Measurements from ENCODE around the gene HDHD2. TPM values are rescaled to one million over a fixed set of nuclear protein-coding genes. Genes with fewer than 3 reads are reported as not detected.

HDHD2 gene
- total RNA-seq, 4 donors from 2014 or later: 5.4 to 21.8 (median 11.9) TPM

DNA sequence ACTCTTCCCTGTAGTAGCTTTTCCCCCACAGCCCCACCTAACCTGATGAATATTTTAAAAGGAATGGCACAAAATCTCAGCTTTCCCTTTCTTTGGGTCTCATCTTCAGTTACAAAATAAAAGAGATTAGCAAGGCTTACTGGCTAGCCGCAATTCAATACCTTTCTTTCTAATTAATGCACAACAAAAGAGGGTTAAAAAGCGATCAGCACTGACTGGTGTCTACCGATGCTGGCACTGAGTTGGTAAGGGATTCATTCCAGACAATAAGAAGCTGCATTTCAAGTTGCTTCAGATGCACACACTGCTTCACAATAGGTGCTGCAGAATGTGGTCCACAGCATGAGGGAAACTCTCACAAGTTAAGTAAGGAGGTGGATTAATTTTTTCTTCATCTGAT is 41.9 kb downstream of the HDHD2 start:
- Histone ChIP-seq H3K27ac (no peak overlapping the region), H3K27me3 (no peaks in the 10 kb centered on the region), H3K36me3 (peaks cover 0 to 55% of the 10 kb centered on the region in 2 donors), H3K9me3 (no peaks in the 10 kb centered on the region), H3K4me1 (peaks cover 17 to 21% of the 10 kb centered on the region in 2 donors), H3K4me3 (no peak overlapping the region)
- in situ Hi-C loops (cut with MboI; ENCODE audit: low sequenced_read_pairs in 4 of 4) (no loop called here), intact Hi-C loops (cut with DNase I; ENCODE audit: low total_unique reads) (no loop called here)
- no peak for TF ChIP-seq POLR2A (IDR thresholded peaks at IDR 0.05)
- TF ChIP-seq, protein P1, sequence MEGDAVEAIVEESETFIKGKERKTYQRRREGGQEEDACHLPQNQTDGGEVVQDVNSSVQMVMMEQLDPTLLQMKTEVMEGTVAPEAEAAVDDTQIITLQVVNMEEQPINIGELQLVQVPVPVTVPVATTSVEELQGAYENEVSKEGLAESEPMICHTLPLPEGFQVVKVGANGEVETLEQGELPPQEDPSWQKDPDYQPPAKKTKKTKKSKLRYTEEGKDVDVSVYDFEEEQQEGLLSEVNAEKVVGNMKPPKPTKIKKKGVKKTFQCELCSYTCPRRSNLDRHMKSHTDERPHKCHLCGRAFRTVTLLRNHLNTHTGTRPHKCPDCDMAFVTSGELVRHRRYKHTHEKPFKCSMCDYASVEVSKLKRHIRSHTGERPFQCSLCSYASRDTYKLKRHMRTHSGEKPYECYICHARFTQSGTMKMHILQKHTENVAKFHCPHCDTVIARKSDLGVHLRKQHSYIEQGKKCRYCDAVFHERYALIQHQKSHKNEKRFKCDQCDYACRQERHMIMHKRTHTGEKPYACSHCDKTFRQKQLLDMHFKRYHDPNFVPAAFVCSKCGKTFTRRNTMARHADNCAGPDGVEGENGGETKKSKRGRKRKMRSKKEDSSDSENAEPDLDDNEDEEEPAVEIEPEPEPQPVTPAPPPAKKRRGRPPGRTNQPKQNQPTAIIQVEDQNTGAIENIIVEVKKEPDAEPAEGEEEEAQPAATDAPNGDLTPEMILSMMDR (IDR thresholded peaks at IDR 0.05 in 4 of 5, conservative IDR thresholded peaks at IDR 0.05 in 1 of 5): no peak
- DNase-seq (no peak), ATAC-seq (no peak)

DNA sequence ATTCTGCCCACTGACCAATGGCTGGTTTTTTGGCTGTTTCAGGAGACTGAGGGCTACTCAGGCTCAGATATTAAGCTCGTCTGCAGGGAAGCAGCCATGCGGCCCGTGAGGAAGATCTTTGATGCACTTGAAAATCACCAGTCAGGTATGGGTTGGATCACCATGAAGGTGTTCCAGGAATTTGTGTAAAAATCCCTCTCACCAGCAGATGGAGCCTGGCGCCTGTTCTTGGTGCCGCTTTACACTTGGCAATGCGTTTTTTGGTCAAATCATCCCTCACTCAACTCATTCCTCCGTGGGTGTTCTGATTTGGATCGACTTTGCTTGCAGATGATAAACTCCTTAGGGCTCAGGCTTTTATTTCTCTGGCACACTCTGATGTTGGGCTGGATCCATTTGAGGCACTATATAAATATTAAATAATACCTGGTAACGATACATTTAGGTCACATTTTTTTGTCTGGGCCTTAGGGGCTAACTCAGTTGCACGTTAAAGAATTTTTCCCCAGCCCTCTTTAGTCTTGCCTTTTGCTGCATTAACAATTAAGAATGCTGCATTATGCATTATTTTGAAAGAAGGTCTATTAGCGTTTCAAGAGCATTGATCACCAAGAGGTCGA is 50.0 kb downstream of the HDHD2 start:
- peak; percentile 30 to 51 for ATAC-seq
- in situ Hi-C loops (cut with MboI; ENCODE audit: low sequenced_read_pairs in 4 of 4): no loop called here
- DNase-seq: no peak

DNA sequence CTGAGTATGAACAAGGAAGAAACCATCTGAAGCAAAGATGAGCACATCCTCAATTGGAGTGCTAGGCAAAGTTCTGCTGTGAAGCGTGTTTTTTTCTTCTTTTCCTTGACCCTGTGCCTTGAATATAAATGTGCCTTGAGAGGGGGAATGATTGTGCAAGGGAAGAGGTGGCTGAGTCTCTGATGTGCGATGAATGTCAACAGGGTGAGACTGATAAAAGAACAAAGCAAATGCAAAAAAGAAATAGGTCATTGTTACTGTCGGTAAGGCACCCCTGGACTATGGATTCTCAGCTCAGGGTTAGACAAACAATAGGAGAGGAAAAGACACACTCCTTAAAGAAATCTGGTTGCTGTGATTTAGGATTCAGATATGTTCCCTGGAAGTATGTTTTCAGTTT is 54.5 kb downstream of the HDHD2 start:
- DNase-seq (no peak), ATAC-seq (no peak)
- no peaks in the 10 kb centered on the region for H3K9me3 ChIP-seq
- H3K27me3 ChIP-seq: no peaks in the 10 kb centered on the region
- no peak overlapping the region for H3K27ac ChIP-seq
- intact Hi-C loops (cut with DNase I; ENCODE audit: low total_unique reads) (no loop called here), in situ Hi-C loops (cut with MboI; ENCODE audit: low sequenced_read_pairs in 4 of 4) (loop anchor here (5.0 to 10.0 kb wide), 2 partner anchors 109 to 111 kb away; no protein-coding TSS in a partner anchor)
- no peaks in the 10 kb centered on the region for H3K4me1 ChIP-seq
- TF ChIP-seq, protein P1 (IDR thresholded peaks at IDR 0.05 in 4 of 5, conservative IDR thresholded peaks at IDR 0.05 in 1 of 5): no peak
- TF ChIP-seq POLR2A (IDR thresholded peaks at IDR 0.05): no peak
- no peak overlapping the region for H3K4me3 ChIP-seq
- no peaks in the 10 kb centered on the region for H3K36me3 ChIP-seq

More for the DNA sequence above, 50.0 kb downstream of the HDHD2 start:
- peaks cover 0 to 8% of the 10 kb centered on the region in 2 donors for H3K36me3 ChIP-seq
- H3K9me3 ChIP-seq: no peaks in the 10 kb centered on the region
- no peak for TF ChIP-seq POLR2A (IDR thresholded peaks at IDR 0.05)
- TF ChIP-seq, protein P1 (IDR thresholded peaks at IDR 0.05 in 4 of 5, conservative IDR thresholded peaks at IDR 0.05 in 1 of 5): peak; percentile 54 to 76 (median 66)
- intact Hi-C loops (cut with DNase I; ENCODE audit: low total_unique reads): loop anchor here (1.0 kb wide), 2 partner anchors 105 to 649 kb away; no protein-coding TSS in a partner anchor
- H3K4me1 ChIP-seq: no peaks in the 10 kb centered on the region
- no peak overlapping the region for H3K4me3 ChIP-seq
- H3K27ac ChIP-seq: no peak overlapping the region
- no peaks in the 10 kb centered on the region for H3K27me3 ChIP-seq

DNA sequence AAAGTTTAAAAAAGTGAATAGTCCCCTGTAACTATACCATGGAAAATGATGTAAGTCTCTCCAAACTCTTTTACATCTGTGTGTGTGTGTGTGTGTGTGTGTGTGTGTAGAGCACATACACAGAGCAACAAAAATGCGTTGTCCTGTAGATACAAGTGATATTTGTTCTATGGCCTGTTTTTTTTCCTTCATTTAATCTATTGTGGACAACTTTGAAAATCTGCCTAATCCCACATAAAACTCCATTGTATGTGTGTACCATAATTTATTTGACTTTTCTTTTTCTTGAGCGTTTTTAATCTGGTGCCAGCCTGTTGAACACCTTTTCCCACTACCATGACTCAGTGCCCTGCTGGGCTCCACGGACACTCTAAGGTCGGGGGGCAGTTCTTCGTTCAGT is 62.6 kb downstream of the HDHD2 start:
- no peak overlapping the region for H3K4me3 ChIP-seq
- H3K9me3 ChIP-seq: no peaks in the 10 kb centered on the region
- H3K27ac ChIP-seq: no peak overlapping the region
- H3K27me3 ChIP-seq: no peaks in the 10 kb centered on the region
- TF ChIP-seq, protein P1 (IDR thresholded peaks at IDR 0.05 in 4 of 5, conservative IDR thresholded peaks at IDR 0.05 in 1 of 5): no peak
- no peak for TF ChIP-seq POLR2A (IDR thresholded peaks at IDR 0.05)
- in situ Hi-C loops (cut with MboI; ENCODE audit: low sequenced_read_pairs in 4 of 4) (no loop called here), intact Hi-C loops (cut with DNase I; ENCODE audit: low total_unique reads) (no loop called here)
- DNase-seq: no peak
- peaks cover 0 to 7% of the 10 kb centered on the region in 2 donors for H3K4me1 ChIP-seq
- ATAC-seq: no peak
- no peaks in the 10 kb centered on the region for H3K36me3 ChIP-seq

Measured in gastrocnemius medialis (tissue), 4 donors.